Activated naive CD8-positive, alpha-beta T cell treated with anti-CD3 and anti-CD28 coated beads, Interleukin-2, amount 10 ng/mL, durations not matched to agents 7 days and 5 days (primary cell): ENCODE data around the gene TSHZ2. TPM values are rescaled to one million over a fixed set of nuclear protein-coding genes. Genes with fewer than 3 reads are reported as not detected.
"Not testable (repeated sequence)": the region's sequence is repeated elsewhere in the genome, so short reads cannot be mapped to it uniquely, and the experiment has no call there.

Experiments
- ATAC-seq: fragments of 150-1000 bp; cut with Tn5 transposase; one replicate; pipeline ENCODE4 v1.10.0; 2021; ENCODE audit warnings: low read depth, moderate library complexity
- POLR2A ChIA-PET: fragments of 350-600 bp; sonication (Branson Sonifier 250); formaldehyde crosslinking; loops from one replicate; lab custom pipeline; 2021; ENCODE audit warnings: antibody characterized with exemption; lab: Charles Lee
- DNase-seq: peaks from one replicate; pipeline ENCODE4 v3.0.0; 2021
- H3K27ac Mint-ChIP-seq: one replicate; pipeline ENCODE4 v1.8.0; 2022; ENCODE audit warnings: mild to moderate bottlenecking, mixed read lengths
- H3K27me3 Mint-ChIP-seq: one replicate; pipeline ENCODE4 v1.8.0; 2022; ENCODE audit warnings: mild to moderate bottlenecking, moderate library complexity, mixed read lengths
- H3K36me3 Mint-ChIP-seq: one replicate; pipeline ENCODE4 v1.8.0; 2021; ENCODE audit warnings: mild to moderate bottlenecking, mixed read lengths
- H3K4me1 Mint-ChIP-seq: one replicate; pipeline ENCODE4 v1.8.0; 2021; ENCODE audit warnings: mixed read lengths
- H3K4me3 Mint-ChIP-seq: one replicate; pipeline ENCODE4 v1.8.0; 2022; ENCODE audit warnings: mild to moderate bottlenecking, moderate library complexity, mixed read lengths
- H3K9me3 Mint-ChIP-seq: one replicate; pipeline ENCODE4 v1.8.0; 2021; ENCODE audit warnings: mixed read lengths
- total RNA-seq, 2 experiments: library from RNA; stranded (reverse); gene quantifications; one replicate each; pipeline ENCODE4 v1.2.3, GENCODE V29; 2021

The TSHZ2 gene
- total RNA-seq, 2 experiments from 2014 or later: 0.44 to 0.54 TPM

- POLR2A ChIA-PET: no interaction called here
- H3K36me3 Mint-ChIP-seq: peaks cover 4% of the 10 kb centered on the region
- DNase-seq (no peak), ATAC-seq (no peak)
- peaks cover 15% of the 10 kb centered on the region for H3K9me3 Mint-ChIP-seq
- H3K27me3 Mint-ChIP-seq: no peaks in the 10 kb centered on the region
- peaks cover 3% of the 10 kb centered on the region for H3K4me1 Mint-ChIP-seq
- no peak overlapping the region for H3K27ac Mint-ChIP-seq
- H3K4me3 Mint-ChIP-seq: no peak overlapping the region
Measured at GRCh38 chr20:53011640-53012039, 39.5 kb downstream of the TSHZ2 start.

- DNase-seq (no peak), ATAC-seq (no peak)
- H3K4me1 Mint-ChIP-seq: peaks cover 2% of the 10 kb centered on the region
- H3K4me3 Mint-ChIP-seq: no peak overlapping the region
- POLR2A ChIA-PET: no interaction called here
- H3K9me3 Mint-ChIP-seq: peaks cover 23% of the 10 kb centered on the region
- peaks cover 4% of the 10 kb centered on the region for H3K36me3 Mint-ChIP-seq
- no peak overlapping the region for H3K27ac Mint-ChIP-seq
- no peaks in the 10 kb centered on the region for H3K27me3 Mint-ChIP-seq
Measured at GRCh38 chr20:53013183-53013582, 41.0 kb downstream of the TSHZ2 start.

GRCh38 chr20:53013847-53014246, 41.7 kb downstream of the TSHZ2 start:
- Mint-ChIP-seq H3K4me3 (no peak overlapping the region), H3K9me3 (peaks cover 23% of the 10 kb centered on the region), H3K27me3 (no peaks in the 10 kb centered on the region), H3K36me3 (peaks cover 4% of the 10 kb centered on the region), H3K27ac (no peak overlapping the region), H3K4me1 (peaks cover 2% of the 10 kb centered on the region)
- DNase-seq: no peak
- POLR2A ChIA-PET: no interaction called here
- no peak for ATAC-seq

- POLR2A ChIA-PET: no interaction called here
- no peak for DNase-seq
- H3K27ac Mint-ChIP-seq: no peak overlapping the region
Measured at GRCh38 chr20:53016071-53016470, 43.9 kb downstream of the TSHZ2 start.

GRCh38 chr20:53016534-53017042, 44.4 kb downstream of the TSHZ2 start:
- POLR2A ChIA-PET: no interaction called here
- Mint-ChIP-seq H3K27ac (no peak overlapping the region), H3K4me3 (no peak overlapping the region), H3K36me3 (peaks cover 4% of the 10 kb centered on the region), H3K27me3 (no peaks in the 10 kb centered on the region), H3K4me1 (peaks cover 5% of the 10 kb centered on the region), H3K9me3 (peaks cover 29% of the 10 kb centered on the region)
- ATAC-seq (no peak), DNase-seq (no peak)

More at GRCh38 chr20:53016071-53016470, 43.9 kb downstream of the TSHZ2 start:
- H3K4me3 Mint-ChIP-seq: no peak overlapping the region
- peaks cover 2% of the 10 kb centered on the region for H3K4me1 Mint-ChIP-seq
- no peaks in the 10 kb centered on the region for H3K27me3 Mint-ChIP-seq
- H3K9me3 Mint-ChIP-seq: peaks cover 29% of the 10 kb centered on the region
- peaks cover 4% of the 10 kb centered on the region for H3K36me3 Mint-ChIP-seq
- no peak for ATAC-seq

- peaks cover 4% of the 10 kb centered on the region for H3K36me3 Mint-ChIP-seq
- H3K27me3 Mint-ChIP-seq: no peaks in the 10 kb centered on the region
- POLR2A ChIA-PET: no interaction called here
- H3K4me3 Mint-ChIP-seq: no peak overlapping the region
- no peak overlapping the region for H3K27ac Mint-ChIP-seq
- peaks cover 29% of the 10 kb centered on the region for H3K9me3 Mint-ChIP-seq
- ATAC-seq (no peak), DNase-seq (no peak)
- H3K4me1 Mint-ChIP-seq: peaks cover 9% of the 10 kb centered on the region
Measured at GRCh38 chr20:53017206-53017605, 45.0 kb downstream of the TSHZ2 start.

GRCh38 chr20:53019464-53019863, 47.3 kb downstream of the TSHZ2 start:
- ATAC-seq: no peak
- Mint-ChIP-seq H3K36me3 (peaks cover 4% of the 10 kb centered on the region), H3K27ac (no peak overlapping the region), H3K9me3 (peaks cover 22% of the 10 kb centered on the region), H3K27me3 (no peaks in the 10 kb centered on the region), H3K4me1 (peaks cover 11% of the 10 kb centered on the region), H3K4me3 (no peak overlapping the region)
- POLR2A ChIA-PET: no interaction called here
- no peak for DNase-seq

GRCh38 chr20:53020376-53020775, 48.2 kb downstream of the TSHZ2 start:
- H3K4me1 Mint-ChIP-seq: peaks cover 11% of the 10 kb centered on the region
- H3K9me3 Mint-ChIP-seq: peaks cover 14% of the 10 kb centered on the region
- H3K27ac Mint-ChIP-seq: no peak overlapping the region
- H3K4me3 Mint-ChIP-seq: no peak overlapping the region
- H3K36me3 Mint-ChIP-seq: no peaks in the 10 kb centered on the region
- POLR2A ChIA-PET: no interaction called here
- ATAC-seq (no peak), DNase-seq (no peak)
- no peaks in the 10 kb centered on the region for H3K27me3 Mint-ChIP-seq

- DNase-seq (no peak), ATAC-seq (no peak)
- Mint-ChIP-seq H3K4me1 (peaks cover 11% of the 10 kb centered on the region), H3K4me3 (no peak overlapping the region), H3K27ac (no peak overlapping the region), H3K9me3 (peaks cover 14% of the 10 kb centered on the region), H3K27me3 (no peaks in the 10 kb centered on the region), H3K36me3 (no peaks in the 10 kb centered on the region)
- POLR2A ChIA-PET: no interaction called here
Measured at GRCh38 chr20:53020834-53021233, 48.7 kb downstream of the TSHZ2 start.

GRCh38 chr20:53021934-53022333, 49.8 kb downstream of the TSHZ2 start:
- DNase-seq (no peak), ATAC-seq (peak; percentile 33)
- Mint-ChIP-seq H3K27me3 (no peaks in the 10 kb centered on the region), H3K27ac (no peak overlapping the region), H3K4me3 (no peak overlapping the region), H3K9me3 (peaks cover 12% of the 10 kb centered on the region), H3K4me1 (peaks cover 11% of the 10 kb centered on the region), H3K36me3 (no peaks in the 10 kb centered on the region)
- POLR2A ChIA-PET: no interaction called here

GRCh38 chr20:53023732-53024520, 51.8 kb downstream of the TSHZ2 start:
- Mint-ChIP-seq H3K9me3 (peaks cover 6% of the 10 kb centered on the region), H3K4me3 (no peak overlapping the region), H3K27ac (no peak overlapping the region), H3K36me3 (no peaks in the 10 kb centered on the region), H3K27me3 (no peaks in the 10 kb centered on the region), H3K4me1 (peaks cover 11% of the 10 kb centered on the region)
- POLR2A ChIA-PET: no interaction called here
- ATAC-seq (no peak), DNase-seq (no peak)

GRCh38 chr20:53024653-53025052, 52.5 kb downstream of the TSHZ2 start:
- H3K4me3 Mint-ChIP-seq, H3K36me3 Mint-ChIP-seq, ATAC-seq, H3K27ac Mint-ChIP-seq, H3K27me3 Mint-ChIP-seq, DNase-seq, H3K9me3 Mint-ChIP-seq, POLR2A ChIA-PET: not testable (repeated sequence)
- H3K4me1 Mint-ChIP-seq: peaks cover 11% of the 10 kb centered on the region

- Mint-ChIP-seq H3K4me3 (no peak overlapping the region), H3K9me3 (no peaks in the 10 kb centered on the region), H3K27ac (no peak overlapping the region), H3K27me3 (no peaks in the 10 kb centered on the region), H3K36me3 (no peaks in the 10 kb centered on the region), H3K4me1 (peaks cover 11% of the 10 kb centered on the region)
- DNase-seq (no peak), ATAC-seq (no peak)
- POLR2A ChIA-PET: no interaction called here
Measured at GRCh38 chr20:53027089-53027488, 54.9 kb downstream of the TSHZ2 start.

GRCh38 chr20:53028337-53029007, 56.3 kb downstream of the TSHZ2 start:
- Mint-ChIP-seq H3K36me3 (no peaks in the 10 kb centered on the region), H3K4me3 (no peak overlapping the region), H3K9me3 (no peaks in the 10 kb centered on the region), H3K4me1 (peaks cover 6% of the 10 kb centered on the region), H3K27ac (no peak overlapping the region), H3K27me3 (no peaks in the 10 kb centered on the region)
- POLR2A ChIA-PET: no interaction called here
- ATAC-seq (no peak), DNase-seq (no peak)
